Transverse colon (tissue), 4 donors: ENCODE measurements around the gene SNORC. TPM values are rescaled to one million over a fixed set of nuclear protein-coding genes. Genes with fewer than 3 reads are reported as not detected.

Experiments used
- small RNA-seq, 4 donors: library from RNA; depleted of rRNA; stranded (forward); fragments of <200 nt; gene quantifications; one replicate each; pipeline ENCODE3, GENCODE V24; 2016
- total RNA-seq, 4 donors: library from RNA; depleted of rRNA; stranded (reverse); fragments of >200 nt; gene quantifications; one replicate each; pipeline ENCODE4 v1.1.0, GENCODE V29; 2016

SNORC gene
- total RNA-seq, 4 donors from 2014 or later = 13.9 to 45.6 (median 17.2) TPM

Small RNA genes lying within 50 kb of the gene (small RNA-seq; reads per million reads assigned to genes)
- 0 reads per million in 4 donors for gene RF00019

Other genes starting within 250 kb of the SNORC start
- 1 to 10 TPM in 3 of 4 donors, not detected in 1; 1.6 to 6.1 (median 3.7) TPM for gene EFHD1, start 236.7 kb upstream of the SNORC start, total RNA-seq
- gene GIGYF2, start 172.9 kb upstream of the SNORC start, total RNA-seq = 100 to 1,000 TPM in 1 of 4 donors, 10 to 100 TPM in 3; 40.8 to 146 (median 76.0) TPM
- not detected for gene KCNJ13, start 93.7 kb upstream of the SNORC start, total RNA-seq
- 100 to 1,000 TPM in 1 of 4 donors, 10 to 100 TPM in 3; 46.1 to 105 (median 68.8) TPM for gene NGEF, start 143.0 kb downstream of the SNORC start, total RNA-seq
- gene NEU2, start 162.4 kb downstream of the SNORC start, total RNA-seq = under 1 TPM in 1 of 4 donors, not detected in 3; 0.41 TPM
- gene INPP5D, start 190.1 kb downstream of the SNORC start, total RNA-seq = 10 to 100 TPM in 3 of 4 donors, 1 to 10 TPM in 1; 7.8 to 40.4 (median 26.1) TPM